ENCODE measurements around the gene CIB4. TPM values are rescaled to one million over a fixed set of nuclear protein-coding genes. Genes with fewer than 3 reads are reported as not detected.

Gene CIB4
- total RNA-seq, 1 experiment from 2014 or later: not detected

DNA sequence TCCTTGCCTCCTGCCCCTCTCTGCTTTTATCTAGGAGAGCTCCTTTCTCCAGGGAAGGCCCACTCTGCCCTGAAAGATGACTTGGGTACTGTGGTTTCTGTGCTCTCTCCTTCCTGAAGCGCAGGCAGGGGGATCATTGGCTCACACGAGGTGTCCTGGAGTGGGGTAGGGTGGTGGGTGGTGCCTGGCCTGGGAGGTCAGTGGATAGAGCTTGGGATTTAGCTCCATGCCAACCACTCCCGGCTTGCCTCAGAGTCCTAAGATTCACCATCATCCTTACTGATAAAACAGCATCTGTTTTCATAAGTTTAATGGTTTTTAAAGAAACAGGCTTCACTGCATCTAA lies 63.1 kb downstream of the CIB4 start:
- Mint-ChIP-seq H3K9me3 (no peaks in the 10 kb centered on the region), H3K27ac (no peak overlapping the region), H3K27me3 (ENCODE audit: low read depth) (peaks cover 24% of the 10 kb centered on the region), H3K36me3 (no peaks in the 10 kb centered on the region), H3K4me1 (peaks cover 6% of the 10 kb centered on the region), H3K4me3 (no peak overlapping the region)
- ChIA-PET CTCF (interaction anchor here (0.6 to 4.1 kb wide), 39 partner anchors 9 to 752 kb away, joined by 3 to 97 read pairs (median 5); partner anchors contain the start of gene OTOF), POLR2A (no interaction called here)
- TF ChIP-seq, protein P1, sequence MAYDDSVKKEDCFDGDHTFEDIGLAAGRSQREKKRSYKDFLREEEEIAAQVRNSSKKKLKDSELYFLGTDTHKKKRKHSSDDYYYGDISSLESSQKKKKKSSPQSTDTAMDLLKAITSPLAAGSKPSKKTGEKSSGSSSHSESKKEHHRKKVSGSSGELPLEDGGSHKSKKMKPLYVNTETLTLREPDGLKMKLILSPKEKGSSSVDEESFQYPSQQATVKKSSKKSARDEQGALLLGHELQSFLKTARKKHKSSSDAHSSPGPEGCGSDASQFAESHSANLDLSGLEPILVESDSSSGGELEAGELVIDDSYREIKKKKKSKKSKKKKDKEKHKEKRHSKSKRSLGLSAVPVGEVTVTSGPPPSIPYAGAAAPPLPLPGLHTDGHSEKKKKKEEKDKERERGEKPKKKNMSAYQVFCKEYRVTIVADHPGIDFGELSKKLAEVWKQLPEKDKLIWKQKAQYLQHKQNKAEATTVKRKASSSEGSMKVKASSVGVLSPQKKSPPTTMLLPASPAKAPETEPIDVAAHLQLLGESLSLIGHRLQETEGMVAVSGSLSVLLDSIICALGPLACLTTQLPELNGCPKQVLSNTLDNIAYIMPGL (CRISPR knock-in tag; IDR thresholded peaks at IDR 0.05): no peak
- TF ChIP-seq, protein P2, sequence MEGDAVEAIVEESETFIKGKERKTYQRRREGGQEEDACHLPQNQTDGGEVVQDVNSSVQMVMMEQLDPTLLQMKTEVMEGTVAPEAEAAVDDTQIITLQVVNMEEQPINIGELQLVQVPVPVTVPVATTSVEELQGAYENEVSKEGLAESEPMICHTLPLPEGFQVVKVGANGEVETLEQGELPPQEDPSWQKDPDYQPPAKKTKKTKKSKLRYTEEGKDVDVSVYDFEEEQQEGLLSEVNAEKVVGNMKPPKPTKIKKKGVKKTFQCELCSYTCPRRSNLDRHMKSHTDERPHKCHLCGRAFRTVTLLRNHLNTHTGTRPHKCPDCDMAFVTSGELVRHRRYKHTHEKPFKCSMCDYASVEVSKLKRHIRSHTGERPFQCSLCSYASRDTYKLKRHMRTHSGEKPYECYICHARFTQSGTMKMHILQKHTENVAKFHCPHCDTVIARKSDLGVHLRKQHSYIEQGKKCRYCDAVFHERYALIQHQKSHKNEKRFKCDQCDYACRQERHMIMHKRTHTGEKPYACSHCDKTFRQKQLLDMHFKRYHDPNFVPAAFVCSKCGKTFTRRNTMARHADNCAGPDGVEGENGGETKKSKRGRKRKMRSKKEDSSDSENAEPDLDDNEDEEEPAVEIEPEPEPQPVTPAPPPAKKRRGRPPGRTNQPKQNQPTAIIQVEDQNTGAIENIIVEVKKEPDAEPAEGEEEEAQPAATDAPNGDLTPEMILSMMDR (IDR thresholded peaks at IDR 0.05): peak; percentile 34; the same call in 1 of the 2 replicates
- DNase-seq (ENCODE audit: low spot score) (no peak), ATAC-seq (no peak; the same call in 1 of the 2 replicates)

DNA sequence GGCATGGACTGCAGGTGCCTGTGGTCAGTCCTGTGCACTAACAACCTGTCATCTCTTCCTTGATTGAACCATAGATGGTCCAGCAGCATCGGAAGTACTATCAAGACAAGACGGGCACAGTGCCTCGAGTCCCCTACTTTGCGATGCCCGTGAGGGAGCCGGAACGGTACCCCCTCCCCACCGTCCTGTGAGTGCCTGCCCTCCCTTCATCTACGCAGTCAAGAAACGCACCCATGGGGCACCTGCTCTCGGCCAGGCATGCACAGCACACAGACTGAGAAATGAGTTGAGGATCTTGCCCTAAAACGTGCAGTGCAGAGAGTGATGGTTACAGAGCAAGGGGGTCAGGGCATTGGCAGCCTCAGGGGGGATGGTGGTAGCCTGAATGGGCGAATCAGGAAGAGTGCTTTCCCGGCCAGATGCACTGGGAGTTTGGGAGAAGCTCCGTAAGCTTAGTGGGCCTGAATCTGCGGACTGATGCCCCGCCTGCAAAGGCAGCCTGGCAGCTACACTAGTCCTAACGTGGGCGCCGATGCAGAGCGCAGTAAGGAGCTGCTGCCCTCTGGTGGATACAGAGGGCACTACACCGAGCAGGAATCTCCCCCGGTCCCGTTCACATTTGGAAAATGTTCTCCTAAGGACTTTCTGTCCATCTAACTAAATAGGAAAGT lies 63.6 kb downstream of the CIB4 start:
- peak; percentile 95 for ATAC-seq
- POLR2A ChIA-PET: no interaction called here
- Mint-ChIP-seq H3K9me3 (no peaks in the 10 kb centered on the region), H3K27me3 (ENCODE audit: low read depth) (peaks cover 24% of the 10 kb centered on the region), H3K36me3 (no peaks in the 10 kb centered on the region), H3K4me1 (peaks cover 6% of the 10 kb centered on the region), H3K27ac (no peak overlapping the region), H3K4me3 (no peak overlapping the region)
- TF ChIP-seq JAZF1 (CRISPR knock-in tag; IDR thresholded peaks at IDR 0.05) (no peak), ZNF121 (CRISPR knock-in tag; IDR thresholded peaks at IDR 0.05) (peak; percentile 100), NFYB (CRISPR knock-in tag; conservative IDR thresholded peaks at IDR 0.05; ENCODE audit: low read depth) (no peak)
- TF ChIP-seq, protein P3, sequence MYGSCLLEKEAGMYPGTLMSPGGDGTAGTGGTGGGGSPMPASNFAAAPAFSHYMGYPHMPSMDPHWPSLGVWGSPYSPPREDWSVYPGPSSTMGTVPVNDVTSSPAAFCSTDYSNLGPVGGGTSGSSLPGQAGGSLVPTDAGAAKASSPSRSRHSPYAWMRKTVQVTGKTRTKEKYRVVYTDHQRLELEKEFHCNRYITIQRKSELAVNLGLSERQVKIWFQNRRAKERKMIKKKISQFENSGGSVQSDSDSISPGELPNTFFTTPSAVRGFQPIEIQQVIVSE (CRISPR knock-in tag; IDR thresholded peaks at IDR 0.05; ENCODE audit: borderline replicate concordance): no peak
- TF ChIP-seq, protein P4, sequence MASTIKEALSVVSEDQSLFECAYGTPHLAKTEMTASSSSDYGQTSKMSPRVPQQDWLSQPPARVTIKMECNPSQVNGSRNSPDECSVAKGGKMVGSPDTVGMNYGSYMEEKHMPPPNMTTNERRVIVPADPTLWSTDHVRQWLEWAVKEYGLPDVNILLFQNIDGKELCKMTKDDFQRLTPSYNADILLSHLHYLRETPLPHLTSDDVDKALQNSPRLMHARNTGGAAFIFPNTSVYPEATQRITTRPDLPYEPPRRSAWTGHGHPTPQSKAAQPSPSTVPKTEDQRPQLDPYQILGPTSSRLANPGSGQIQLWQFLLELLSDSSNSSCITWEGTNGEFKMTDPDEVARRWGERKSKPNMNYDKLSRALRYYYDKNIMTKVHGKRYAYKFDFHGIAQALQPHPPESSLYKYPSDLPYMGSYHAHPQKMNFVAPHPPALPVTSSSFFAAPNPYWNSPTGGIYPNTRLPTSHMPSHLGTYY (CRISPR knock-in tag; IDR thresholded peaks at IDR 0.05): no peak
- TF ChIP-seq, protein P2 (IDR thresholded peaks at IDR 0.05): peak; percentile 99
- TF ChIP-seq, protein P5, sequence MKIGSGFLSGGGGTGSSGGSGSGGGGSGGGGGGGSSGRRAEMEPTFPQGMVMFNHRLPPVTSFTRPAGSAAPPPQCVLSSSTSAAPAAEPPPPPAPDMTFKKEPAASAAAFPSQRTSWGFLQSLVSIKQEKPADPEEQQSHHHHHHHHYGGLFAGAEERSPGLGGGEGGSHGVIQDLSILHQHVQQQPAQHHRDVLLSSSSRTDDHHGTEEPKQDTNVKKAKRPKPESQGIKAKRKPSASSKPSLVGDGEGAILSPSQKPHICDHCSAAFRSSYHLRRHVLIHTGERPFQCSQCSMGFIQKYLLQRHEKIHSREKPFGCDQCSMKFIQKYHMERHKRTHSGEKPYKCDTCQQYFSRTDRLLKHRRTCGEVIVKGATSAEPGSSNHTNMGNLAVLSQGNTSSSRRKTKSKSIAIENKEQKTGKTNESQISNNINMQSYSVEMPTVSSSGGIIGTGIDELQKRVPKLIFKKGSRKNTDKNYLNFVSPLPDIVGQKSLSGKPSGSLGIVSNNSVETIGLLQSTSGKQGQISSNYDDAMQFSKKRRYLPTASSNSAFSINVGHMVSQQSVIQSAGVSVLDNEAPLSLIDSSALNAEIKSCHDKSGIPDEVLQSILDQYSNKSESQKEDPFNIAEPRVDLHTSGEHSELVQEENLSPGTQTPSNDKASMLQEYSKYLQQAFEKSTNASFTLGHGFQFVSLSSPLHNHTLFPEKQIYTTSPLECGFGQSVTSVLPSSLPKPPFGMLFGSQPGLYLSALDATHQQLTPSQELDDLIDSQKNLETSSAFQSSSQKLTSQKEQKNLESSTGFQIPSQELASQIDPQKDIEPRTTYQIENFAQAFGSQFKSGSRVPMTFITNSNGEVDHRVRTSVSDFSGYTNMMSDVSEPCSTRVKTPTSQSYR (CRISPR knock-in tag; IDR thresholded peaks at IDR 0.05): no peak
- TF ChIP-seq, protein P6, sequence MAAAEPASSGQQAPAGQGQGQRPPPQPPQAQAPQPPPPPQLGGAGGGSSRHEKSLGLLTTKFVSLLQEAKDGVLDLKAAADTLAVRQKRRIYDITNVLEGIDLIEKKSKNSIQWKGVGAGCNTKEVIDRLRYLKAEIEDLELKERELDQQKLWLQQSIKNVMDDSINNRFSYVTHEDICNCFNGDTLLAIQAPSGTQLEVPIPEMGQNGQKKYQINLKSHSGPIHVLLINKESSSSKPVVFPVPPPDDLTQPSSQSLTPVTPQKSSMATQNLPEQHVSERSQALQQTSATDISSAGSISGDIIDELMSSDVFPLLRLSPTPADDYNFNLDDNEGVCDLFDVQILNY (CRISPR knock-in tag; IDR thresholded peaks at IDR 0.05): no peak
- DNase-seq (ENCODE audit: low spot score): peak; percentile 80
- CTCF ChIA-PET: interaction anchor here (0.5 to 4.1 kb wide), 49 partner anchors 8 to 751 kb away, joined by 3 to 97 read pairs (median 4); partner anchors contain the start of gene OTOF

Measured in WTC11 (cell line).